RWPE1 (cell line): ENCODE data around the gene MOB3C.

Experiments used
- CTCF ChIA-PET: fragments of 350-600 bp; sonication (Branson Sonifier 250); formaldehyde crosslinking; extraction: SDS; loops from one replicate; lab custom pipeline; 2021; lab: Yijun Ruan, JAX
- POLR2A ChIA-PET: fragments of 400-600 bp; formaldehyde crosslinking; extraction: SDS; loops from one replicate; lab custom pipeline; 2020; ENCODE audit warnings: antibody characterized with exemption; ENCODE audit not compliant: low non-redundant PET; lab: Yijun Ruan, JAX
- DNase-seq: peaks from one replicate; pipeline ENCODE4 v3.0.0; 2012; ENCODE audit warnings: low spot score
- H3K27ac ChIP-seq: fragments of 450-650 bp; 2 replicates; pipeline ENCODE4 v1.5.1; 2017
- CTCF ChIP-seq: fragments of 450-650 bp; conservative IDR thresholded peaks from 2 replicates; pipeline ENCODE4 v1.5.1; 2017; ENCODE audit warnings: low read depth, mild to moderate bottlenecking

Gene MOB3C

GRCh38 chr1:46617833-46618232 is 1.2 kb upstream of the MOB3C start:
- no peak overlapping the region for H3K27ac ChIP-seq
- POLR2A ChIA-PET = no interaction called here
- CTCF ChIA-PET = interaction anchor here (0.6 to 1.1 kb wide), 2 partner anchors 107 to 1106 kb away, joined by 3 to 5 read pairs; no protein-coding TSS in a partner anchor
- TF ChIP-seq CTCF = no peak
- no peak for DNase-seq

- no peak for TF ChIP-seq CTCF
- POLR2A ChIA-PET = interaction anchor here (1.3 kb wide), 1 partner anchor 51 kb away, joined by 5 read pairs; the partner anchor contains the start of gene ATPAF1
- CTCF ChIA-PET = interaction anchor here (0.6 kb wide), 1 partner anchor 1106 kb away, joined by 3 read pairs; no protein-coding TSS in a partner anchor
- no peak for DNase-seq
- peak overlapping the region; percentile 93 for H3K27ac ChIP-seq
Observed at GRCh38 chr1:46617108-46617800, 643 bp upstream of the MOB3C start.

GRCh38 chr1:46615735-46616134 is 876 bp downstream of the MOB3C start:
- POLR2A ChIA-PET = interaction anchor here (0.6 to 1.3 kb wide), 3 partner anchors 12 to 1095 kb away, joined by 3 to 5 read pairs (median 4); partner anchors contain the start of gene ATPAF1
- no peak for TF ChIP-seq CTCF
- no peak for DNase-seq
- H3K27ac ChIP-seq = peak overlapping the region; percentile 93
- CTCF ChIA-PET = interaction anchor here (0.6 kb wide), 2 partner anchors 76 to 588 kb away, joined by 3 to 6 read pairs; no protein-coding TSS in a partner anchor

GRCh38 chr1:46615088-46615487 is 1.5 kb downstream of the MOB3C start:
- no peak for TF ChIP-seq CTCF
- ChIA-PET POLR2A (interaction anchor here (0.6 to 0.7 kb wide), 2 partner anchors 12 to 1094 kb away, joined by 3 to 4 read pairs; no protein-coding TSS in a partner anchor), CTCF (interaction anchor here (0.6 kb wide), 1 partner anchor 588 kb away, joined by 3 read pairs; no protein-coding TSS in a partner anchor)
- H3K27ac ChIP-seq = peak overlapping the region; percentile 93
- no peak for DNase-seq

- no peak for DNase-seq
- CTCF ChIA-PET = interaction anchor here (0.6 kb wide), 1 partner anchor 54 kb away, joined by 4 read pairs; no protein-coding TSS in a partner anchor
- no peak for TF ChIP-seq CTCF
- POLR2A ChIA-PET = no interaction called here
- H3K27ac ChIP-seq = peak overlapping the region; percentile 93
Observed at GRCh38 chr1:46614604-46614984, 2.0 kb downstream of the MOB3C start.
